HCEC 1CT (cell line): ENCODE results near the gene MAVS.
A peak's percentile ranks its signal among the peaks of the same experiment; 100 is the strongest.
"Not testable (repeated sequence)": the region's sequence is repeated elsewhere in the genome, so short reads cannot be mapped to it uniquely, and the experiment has no call there.

Source experiments
- DNase-seq: peaks from one replicate; pipeline ENCODE4 v3.0.0-alpha.2; 2017

MAVS gene

DNA sequence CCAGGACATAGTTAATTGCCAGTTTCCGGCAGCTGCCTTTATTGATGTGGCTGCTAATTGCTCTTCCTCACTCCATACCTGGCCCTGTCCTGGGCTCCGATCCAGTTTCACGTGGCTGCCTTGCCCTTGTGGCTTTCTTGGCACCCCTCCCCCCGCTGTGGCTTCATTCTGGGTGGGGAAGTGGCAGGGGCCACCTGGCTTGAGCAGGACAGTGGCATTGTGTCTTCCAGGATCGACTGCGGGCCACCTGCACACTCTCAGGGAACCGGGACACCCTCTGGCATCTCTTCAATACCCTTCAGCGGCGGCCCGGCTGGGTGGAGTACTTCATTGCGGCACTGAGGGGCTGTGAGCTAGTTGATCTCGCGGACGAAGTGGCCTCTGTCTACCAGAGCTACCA lies 10.8 kb downstream of the MAVS start:
- no peak for DNase-seq

DNA sequence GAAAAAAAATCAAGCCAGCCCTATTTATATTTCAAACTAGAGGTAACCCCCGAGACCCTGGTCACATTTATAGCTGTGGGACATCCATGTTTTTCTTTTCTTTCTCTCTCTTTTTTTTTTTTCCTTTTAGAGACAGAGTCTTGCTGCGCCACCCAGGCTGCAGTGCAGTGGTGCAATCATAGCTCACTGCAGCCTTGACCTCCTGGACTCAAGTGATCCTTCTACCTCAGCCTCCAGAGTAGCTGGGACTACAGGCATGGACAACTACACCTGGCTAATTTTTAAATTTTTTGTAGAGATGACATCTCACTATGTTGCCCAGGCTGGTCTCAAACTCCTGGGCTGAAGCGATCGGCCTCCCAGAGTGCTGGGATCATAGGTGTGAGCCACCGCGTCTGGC lies 12.1 kb downstream of the MAVS start:
- DNase-seq = no peak

DNA sequence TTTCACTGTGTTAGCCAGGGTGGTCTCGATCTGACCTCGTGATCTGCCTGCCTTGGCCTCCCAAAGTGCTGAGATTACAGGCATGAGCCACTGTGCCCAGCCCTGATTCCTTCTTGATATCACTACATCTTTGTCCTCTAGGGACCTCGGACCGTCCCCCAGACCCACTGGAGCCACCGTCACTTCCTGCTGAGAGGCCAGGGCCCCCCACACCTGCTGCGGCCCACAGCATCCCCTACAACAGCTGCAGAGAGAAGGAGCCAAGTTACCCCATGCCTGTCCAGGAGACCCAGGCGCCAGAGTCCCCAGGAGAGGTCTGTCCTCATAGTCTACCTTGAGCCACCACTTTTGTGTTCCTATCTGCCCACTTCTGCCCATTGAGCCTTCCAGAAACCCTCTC lies 14.6 kb downstream of the MAVS start:
- no peak for DNase-seq

DNA sequence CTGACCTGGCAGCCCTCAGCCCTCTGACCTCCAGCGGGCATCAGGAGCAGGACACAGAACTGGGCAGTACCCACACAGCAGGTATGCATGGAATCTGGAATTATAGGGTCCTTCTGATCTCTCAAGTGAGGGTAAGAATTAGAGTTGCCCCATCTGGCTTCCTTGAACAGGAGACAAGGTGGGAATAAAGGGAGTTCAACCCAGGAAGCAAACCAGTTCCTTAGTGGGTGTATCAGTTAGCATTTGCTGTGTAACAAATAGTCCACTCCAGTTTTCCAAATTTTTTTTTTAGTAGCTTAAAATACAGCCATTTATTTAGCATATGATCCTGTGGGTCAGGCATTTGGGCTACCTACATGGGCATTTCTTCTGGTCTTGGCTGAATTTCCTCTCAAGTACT lies 15.7 kb downstream of the MAVS start:
- no peak for DNase-seq

DNA sequence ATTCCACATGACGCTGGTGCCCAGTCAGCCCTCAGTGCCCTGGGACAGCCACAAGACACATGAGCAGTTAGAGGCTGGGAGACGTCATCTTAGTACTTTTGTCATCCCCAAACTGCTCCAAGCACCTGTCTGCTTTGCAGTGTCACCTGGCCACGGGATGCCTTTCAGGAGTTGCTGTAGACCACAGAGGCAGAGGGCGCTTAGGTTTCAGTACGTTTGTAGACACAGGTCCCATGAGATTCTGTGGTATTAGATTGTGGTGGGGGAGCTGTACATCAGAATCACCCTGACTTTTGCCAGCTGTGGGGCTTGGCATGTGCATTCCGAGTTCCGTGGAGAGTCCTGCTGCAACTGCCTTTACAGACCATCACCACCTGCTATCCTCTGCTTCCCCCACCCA lies 16.7 kb downstream of the MAVS start:
- no peak for DNase-seq

DNA sequence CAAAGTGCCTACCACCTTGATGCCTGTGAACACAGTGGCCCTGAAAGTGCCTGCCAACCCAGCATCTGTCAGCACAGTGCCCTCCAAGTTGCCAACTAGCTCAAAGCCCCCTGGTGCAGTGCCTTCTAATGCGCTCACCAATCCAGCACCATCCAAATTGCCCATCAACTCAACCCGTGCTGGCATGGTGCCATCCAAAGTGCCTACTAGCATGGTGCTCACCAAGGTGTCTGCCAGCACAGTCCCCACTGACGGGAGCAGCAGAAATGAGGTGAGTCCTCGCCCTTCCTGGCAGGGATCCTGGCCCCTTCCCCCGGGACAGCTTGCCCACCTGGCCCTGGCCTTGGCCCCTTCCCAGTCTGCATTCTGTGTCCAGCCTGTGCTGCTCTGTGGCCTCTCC lies 17.9 kb downstream of the MAVS start:
- no peak for DNase-seq

DNA sequence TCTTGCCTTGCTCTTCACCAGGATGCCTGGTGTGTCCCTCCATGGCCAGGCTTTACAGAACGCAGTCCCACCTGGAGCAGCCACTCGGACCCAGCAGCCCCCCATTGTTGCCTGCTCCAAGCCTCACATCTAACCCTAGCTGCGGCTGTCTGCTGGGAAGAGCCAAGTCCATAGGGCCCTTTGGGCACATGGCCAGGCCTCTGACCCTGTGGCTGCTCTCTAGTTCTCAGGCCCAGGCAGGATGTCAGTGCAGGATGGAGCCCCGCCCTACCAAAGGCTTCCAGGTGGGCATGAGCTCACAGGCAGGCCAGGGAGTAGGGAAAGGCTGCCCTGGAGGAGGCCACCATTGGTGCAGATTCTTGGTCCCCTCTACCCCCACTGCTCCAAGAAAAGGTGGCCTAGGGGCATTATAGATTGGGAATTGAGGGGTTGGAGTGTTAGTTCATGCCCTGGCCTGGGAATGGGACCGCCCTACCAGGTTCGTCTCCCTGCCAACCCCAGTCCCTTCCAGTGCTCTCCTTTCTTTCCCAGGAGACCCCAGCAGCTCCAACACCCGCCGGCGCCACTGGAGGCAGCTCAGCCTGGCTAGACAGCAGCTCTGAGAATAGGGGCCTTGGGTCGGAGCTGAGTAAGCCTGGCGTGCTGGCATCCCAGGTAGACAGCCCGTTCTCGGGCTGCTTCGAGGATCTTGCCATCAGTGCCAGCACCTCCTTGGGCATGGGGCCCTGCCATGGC lies 18.7 kb downstream of the MAVS start:
- no peak for DNase-seq

DNA sequence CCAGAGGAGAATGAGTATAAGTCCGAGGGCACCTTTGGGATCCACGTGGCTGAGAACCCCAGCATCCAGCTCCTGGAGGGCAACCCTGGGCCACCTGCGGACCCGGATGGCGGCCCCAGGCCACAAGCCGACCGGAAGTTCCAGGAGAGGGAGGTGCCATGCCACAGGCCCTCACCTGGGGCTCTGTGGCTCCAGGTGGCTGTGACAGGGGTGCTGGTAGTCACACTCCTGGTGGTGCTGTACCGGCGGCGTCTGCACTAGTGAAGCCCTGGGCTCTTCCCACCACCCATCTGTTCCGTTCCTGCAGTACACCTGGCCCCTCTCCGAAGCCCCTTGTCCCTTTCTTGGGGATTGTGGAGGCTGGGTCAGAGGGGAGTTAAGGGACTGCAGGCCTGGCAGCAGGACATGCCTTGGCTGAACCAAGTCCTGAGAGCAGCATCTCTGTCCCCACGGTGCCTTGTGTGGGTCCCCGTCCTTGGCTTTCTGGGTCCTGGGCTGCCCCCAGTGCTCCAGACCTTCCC lies 19.3 kb downstream of the MAVS start:
- DNase-seq = no peak

DNA sequence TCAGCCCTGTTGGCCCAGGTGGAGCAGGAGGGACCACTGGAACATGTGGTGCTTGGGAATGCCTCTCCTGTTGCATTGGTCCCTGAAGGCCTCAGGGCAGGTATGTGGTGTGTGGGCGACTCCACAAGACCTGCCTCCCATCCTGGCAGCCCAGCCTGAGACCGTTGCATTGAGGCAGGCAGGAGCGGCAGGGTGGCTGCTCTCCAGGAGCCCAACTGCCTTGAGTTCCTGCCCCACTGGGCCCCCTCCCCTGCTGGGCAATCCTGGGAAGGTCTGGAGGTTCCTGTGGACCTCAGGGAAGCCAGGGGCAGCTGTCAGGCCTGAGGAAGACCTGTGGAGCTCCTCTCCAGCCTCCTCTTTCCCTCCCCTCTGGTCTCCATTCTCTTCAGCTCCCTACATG lies 19.8 kb downstream of the MAVS start:
- DNase-seq = no peak

DNA sequence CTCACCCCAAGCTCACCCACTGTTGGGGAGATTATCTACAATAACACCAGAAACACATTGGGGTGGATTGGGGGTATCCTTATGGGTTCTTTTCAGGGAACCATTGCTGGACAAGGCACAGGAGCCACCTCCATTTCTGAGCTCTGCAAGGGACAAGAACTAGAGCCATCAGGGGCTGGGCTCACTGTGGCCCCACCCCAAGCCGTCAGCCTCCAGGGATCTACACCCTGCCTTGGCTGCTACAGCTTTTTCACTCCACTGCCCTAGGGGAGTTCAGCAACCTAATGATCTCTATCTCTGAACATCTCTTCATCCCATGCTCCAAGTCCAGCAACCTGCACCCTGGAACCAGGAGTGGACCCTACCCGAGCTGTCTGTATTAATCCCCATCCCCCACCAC lies 21.2 kb downstream of the MAVS start:
- no peak for DNase-seq

DNA sequence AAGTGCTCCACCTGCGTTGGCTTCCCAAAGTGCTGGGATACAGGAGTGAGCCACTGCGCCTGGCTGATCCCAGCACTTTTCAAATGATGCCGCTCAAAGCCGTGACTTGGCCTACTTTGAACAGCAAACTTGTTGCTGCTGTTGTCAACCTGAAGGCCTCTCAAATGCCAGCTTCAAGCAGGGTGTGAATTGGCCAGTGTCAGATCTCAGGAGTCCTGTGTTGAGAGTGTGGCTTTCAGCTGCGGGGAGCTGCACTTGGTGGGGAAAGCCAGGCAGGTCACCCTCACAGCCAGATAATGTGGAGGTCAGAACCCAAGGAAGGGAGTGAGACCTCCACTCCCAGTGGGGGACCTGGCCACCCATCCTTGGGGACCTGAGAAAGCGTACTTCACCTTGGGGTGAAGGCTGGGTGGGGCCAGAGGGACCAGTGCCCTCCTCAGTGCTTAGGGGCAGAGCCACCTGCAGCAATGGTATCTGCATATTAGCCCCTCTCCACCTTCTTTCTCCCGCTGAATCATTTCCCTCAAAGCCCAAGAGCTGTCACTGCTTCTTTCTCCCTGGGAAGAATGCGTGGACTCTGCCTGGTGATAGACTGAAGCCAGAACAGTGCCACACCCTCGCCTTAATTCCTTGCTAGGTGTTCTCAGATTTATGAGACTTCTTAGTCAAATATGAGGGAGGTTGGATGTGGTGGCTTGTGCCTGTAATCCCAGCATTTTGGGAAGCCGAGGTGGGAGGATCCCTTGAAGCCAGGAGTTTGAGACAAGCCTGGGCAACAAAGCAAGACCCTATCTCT lies 23.4 kb downstream of the MAVS start:
- no peak for DNase-seq

DNA sequence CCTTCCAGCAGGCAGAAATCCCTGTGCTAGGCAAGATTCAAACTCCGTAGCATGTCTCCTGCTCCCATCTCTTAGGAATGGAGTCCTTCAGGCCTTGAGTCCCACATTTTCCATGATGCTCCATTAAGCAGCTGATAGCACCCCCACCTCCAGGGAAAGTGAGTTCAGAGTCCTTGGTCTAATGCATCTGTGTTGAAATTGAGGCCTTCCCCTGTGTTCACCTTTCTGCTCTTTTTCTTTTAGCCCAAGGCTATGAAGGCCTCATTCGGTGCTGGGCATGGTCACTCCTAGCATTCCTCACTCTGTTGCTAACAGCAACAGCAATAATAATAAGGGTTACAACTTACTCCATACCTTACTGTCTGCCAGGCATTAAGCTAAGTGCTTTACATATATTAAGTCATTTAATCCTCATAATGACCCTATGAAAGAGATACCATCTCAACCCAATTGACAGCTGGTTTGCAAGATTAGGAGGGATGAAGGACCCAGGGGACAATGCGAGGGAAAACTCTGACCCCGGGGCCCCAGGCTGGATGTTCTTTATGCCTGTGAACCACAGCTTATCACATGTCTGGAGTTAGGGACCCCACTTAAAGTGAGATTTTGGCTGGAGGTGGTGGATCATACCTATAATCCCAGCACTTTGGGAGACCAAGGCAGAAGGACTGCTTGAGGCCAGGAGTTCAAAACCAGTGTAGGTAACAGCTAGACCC lies 25.1 kb downstream of the MAVS start:
- no peak for DNase-seq

DNA sequence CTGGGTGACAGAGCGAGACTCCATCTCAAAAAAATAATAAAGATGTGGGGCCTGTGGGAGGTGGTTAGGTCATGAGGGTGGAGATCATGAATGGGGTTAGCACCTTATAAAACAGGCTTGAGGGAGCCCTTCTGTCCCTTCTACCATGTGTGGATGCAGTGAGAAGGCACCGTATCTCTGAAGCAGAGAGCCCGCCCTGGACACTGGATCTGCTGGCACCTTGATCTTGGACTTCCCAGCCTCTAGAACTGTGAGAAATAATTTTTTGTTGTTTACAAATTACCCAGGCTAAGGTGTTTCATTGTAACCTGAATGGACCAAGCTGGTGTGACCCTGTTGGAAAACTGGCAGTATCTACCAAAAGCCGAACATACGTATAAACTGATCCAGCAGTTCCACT lies 26.9 kb downstream of the MAVS start:
- no peak for DNase-seq

DNA sequence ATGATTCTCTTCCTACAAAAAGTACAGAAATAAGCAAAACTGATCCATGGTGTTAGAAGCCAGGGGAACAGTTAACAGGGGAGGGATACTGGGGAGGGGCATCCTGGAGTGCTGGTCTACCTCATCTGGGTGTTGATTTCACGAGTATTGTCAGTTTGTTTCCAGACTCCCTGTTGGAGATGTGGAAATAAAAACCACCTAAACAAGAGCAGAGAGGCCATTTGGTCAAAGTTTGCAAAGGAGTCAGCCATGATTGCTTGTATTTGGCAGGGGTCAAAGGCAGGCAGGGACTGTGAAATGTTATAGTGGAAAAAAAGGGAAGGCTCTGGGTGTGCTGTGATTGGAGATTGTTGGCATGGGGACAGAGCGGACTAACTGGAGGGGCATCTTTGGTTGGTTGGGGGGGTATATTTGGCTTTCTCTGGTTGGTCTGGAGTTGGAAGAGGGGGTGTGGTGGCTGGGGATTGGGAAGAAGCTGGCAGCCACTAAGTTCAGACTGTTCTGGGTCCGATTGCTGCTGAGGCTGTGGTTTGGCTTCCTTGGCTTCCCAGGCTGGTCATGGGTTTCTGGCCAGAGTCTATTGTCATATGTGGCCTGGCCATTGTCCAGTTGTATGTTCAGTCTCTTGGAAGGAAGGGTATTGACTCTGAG lies 27.7 kb downstream of the MAVS start:
- DNase-seq = no peak

DNA sequence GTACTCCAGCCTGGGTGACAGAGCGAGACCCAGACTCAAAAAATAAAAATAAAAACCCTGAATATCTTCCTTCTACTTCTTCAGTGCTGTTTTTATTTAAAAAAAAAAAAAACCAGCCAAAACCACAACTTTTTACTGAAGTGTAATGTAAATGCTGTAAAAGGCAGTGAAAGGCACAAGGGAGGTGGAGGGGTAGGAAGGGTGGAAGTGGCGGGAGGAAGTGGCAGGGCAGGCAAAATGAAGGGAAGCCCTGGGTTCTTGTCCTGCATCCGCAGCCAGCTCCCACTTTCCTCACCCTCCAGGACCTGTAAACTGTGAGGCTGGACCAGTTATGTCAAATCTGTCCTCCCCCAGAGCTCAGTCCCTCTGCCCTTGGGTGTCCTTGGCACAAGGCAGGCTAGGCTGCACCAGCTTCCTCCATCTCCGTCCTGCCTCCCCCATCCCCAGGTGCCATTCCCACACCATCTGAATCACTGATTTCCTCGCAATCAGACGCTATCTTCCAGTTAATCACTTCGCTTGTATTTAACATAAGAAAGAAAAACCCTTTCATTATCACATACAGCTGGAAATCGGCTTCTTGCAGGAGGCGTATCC lies 28.8 kb downstream of the MAVS start:
- no peak for DNase-seq

DNA sequence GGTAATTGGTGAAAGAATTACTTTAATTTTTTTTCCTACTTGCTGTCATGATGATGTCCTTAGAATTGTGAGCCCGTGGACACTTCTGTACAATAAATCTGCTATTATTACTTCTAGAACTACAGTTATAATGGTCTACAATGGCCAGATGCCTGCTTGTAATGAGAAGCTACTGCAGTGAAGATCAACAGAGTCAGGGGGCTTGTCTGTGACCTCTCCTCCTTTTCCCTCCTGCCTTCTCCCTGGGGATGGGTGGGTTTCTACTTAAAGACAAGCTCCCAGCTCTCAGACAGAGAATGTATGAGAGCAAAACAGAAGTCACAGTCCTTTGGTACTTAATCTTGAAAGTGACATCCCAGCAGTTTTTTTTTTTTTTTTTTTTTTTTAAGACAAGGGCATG lies 29.4 kb downstream of the MAVS start:
- DNase-seq = no peak

DNA sequence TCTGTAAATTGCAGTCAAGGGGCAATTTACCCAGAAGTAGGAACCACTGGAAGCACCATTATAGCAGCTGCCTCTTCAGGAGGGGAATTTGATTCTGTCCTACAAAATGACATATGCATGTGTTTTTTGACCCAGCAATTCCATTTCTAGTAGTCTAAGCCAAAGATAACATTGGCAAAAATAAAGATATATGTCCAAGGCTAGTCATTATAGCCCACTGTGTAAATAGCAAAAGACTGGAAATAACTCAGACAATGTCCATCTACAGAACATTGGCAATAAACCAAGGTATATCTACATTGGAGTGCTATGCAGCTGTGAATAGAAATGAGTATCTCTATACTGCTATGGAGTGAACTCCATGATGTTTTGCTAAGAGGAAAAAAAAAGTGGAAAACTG lies 30.0 kb downstream of the MAVS start:
- DNase-seq = no peak

DNA sequence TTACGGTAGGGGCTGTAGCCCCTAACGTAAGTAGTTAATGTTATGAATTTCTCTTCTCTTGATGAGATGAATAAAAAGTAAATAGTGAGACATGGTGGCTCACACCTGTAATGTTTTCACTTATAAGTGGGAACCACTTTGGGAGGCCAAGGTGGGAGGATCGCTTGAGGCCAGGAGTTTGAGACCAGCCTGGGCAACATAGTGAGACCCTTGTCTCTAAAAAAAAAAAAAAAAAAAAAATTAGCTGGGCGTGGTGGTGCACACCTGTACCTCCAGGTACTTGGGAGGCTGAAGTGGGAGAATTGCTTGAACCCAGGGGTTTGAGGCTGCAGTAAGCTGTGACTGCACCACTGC lies 32.3 kb downstream of the MAVS start:
- DNase-seq = not testable (repeated sequence)

DNA sequence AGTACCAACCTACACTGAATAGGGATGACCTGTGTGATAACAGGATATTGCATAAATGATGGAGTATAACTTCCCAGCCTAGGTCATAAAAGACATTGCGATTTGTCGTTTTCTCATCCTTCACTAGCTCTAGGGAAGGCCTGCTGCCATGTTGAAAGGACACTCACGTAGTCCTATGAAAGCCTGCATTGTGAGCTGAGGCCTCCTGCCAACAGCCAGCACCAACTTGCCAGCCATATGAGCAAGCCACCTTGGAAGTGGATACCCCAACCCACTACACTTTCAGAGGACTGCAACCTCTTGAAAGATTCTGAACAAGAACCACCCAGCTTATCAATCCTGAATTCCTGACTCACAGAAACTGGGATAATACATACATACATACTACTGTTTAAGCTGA lies 39.1 kb downstream of the MAVS start:
- DNase-seq = no peak

DNA sequence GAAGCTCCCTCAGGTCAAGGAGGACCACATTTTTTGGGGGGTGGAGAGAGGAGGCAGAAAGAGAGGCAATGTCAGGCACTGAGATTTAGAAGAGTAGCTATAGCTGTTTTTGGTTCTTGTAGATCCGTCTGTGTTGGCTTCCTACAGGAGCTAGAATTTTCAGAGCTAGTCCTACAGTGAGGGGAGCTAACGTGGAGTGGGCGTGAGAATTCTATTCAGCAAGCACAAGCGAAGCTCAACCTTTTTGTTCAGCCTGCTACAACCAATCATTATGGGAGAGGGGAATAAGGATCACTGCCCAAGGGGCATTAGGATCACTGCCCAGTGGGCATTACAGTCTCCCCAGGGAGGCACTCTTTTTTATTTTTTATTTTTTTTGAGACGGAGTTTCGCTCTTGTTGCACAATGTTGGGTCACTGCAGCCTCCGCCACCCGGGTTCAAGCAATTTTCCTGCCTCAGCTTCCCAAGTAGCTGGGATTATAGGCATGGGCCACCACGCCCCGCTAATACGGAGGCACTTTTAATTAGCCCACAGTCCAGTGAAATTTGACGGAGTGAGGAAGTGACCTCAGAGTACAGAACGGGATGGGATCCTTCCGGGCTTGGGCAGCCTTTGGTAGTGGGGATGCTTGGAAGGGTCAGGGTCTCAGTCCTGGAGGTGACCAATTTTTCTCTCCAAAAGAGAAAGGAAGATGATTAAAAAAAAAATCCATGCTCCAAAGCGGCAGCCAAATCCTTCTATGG lies 41.4 kb downstream of the MAVS start:
- DNase-seq = peak; percentile 37

DNA sequence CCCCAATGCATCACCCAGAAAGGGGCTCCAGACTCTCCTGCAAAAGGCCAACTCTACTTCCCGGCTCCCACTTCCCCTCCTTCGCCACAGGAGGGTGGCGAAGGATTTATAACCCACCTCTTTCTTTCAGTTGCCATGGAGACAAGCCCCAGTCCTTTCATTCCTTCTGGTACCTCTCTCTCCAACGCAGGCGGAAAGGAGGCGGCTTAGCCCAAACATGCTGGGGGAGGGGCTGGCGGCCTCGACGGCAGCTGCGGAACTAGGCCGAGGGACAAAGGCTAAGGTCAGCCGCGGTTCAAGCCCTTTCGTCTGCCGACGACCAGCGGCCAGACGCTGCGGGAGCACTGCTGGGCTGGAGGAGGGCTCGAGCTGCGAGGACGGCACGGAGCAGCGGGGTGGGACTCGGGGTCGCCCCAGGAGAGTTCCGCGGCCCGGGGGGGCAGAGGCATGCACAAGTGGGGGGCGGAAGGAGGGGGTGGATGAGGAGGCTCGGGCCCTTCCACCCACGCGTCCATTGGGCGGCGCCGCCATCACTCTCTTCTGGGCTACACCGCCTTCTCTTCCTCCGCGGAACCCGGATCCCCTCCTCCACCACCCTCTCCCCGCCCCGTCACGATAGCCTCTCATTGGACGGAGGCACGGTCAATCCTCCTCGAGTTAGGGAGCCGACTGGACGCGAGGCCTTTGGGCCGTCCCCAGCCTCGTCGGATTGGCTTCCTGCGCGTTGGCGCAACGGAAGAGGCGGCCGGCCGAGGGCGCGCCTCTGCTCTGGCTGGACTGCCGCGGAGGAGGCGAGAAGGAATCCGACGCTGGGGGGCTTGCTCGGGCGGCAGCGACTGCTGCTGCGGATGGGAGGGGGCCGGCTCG lies 42.2 kb downstream of the MAVS start, which contains the start of gene PANK2:
Gene PANK2 (plus strand): TSS at position 766 of the 867 bp plus-strand sequence.
- peak; percentile 98 for DNase-seq
